HG02623 (cell line): ENCODE data around the gene BUD23.
A peak's percentile ranks its signal among the peaks of the same experiment; 100 is the strongest.
"Not testable (repeated sequence)": the region's sequence is repeated elsewhere in the genome, so short reads cannot be mapped to it uniquely, and the experiment has no call there.

ENCODE experiments used
- ATAC-seq: cut with Tn5 transposase; IDR thresholded peaks from one replicate; pipeline ENCODE4 v1.9.1; 2021; ENCODE audit warnings: moderate library complexity; ENCODE audit not compliant: unreplicated experiment

BUD23 gene

DNA sequence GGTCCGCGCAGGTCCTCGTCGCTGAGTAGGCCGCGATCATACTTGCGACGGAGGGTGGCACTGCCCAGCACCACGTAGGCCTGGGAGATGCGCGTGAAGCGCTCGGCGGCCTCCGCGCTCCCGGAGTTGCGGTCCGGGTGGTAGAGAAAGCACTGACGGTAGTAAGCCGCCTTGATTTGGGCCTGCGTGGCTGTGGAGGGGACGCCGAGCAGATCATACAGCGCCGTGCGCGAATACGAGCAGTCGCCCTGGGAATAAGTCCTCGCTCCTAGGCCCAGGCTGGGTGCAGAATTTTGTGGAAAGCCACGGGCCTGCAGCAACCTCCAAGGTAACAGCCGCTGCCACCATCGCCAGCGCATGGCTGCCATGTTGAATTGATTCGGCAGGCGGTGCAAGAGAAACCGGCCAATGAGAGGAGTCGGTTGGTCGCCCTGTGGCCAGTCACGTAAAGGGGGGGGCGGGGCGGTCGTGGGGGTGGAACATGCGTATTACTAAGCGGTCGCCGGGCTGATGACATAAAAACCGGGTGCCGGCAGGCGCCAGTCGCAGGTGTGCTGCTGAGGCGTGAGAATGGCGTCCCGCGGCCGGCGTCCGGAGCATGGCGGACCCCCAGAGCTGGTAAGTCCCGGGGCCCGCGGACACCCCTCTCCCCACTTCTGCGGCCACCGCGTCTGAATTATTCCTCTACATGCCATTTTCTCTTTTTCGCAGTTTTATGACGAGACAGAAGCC, at the start of gene BUD23, which contains the start of gene DNAJC30:
TSS of gene BUD23 (plus strand) at position 542 of the 732 bp plus-strand sequence. CDS start at position 571, 29 bp downstream.
TSS of gene DNAJC30 (minus strand) at position 398 of the 732 bp plus-strand sequence. CDS start at position 368, 30 bp downstream.
- peak; percentile 93 for ATAC-seq

GRCh38 chr7:73633844-73634243, 49.6 kb upstream of the BUD23 start:
- ATAC-seq: no peak

GRCh38 chr7:73635428-73636200, 47.8 kb upstream of the BUD23 start:
- ATAC-seq: no peak

DNA sequence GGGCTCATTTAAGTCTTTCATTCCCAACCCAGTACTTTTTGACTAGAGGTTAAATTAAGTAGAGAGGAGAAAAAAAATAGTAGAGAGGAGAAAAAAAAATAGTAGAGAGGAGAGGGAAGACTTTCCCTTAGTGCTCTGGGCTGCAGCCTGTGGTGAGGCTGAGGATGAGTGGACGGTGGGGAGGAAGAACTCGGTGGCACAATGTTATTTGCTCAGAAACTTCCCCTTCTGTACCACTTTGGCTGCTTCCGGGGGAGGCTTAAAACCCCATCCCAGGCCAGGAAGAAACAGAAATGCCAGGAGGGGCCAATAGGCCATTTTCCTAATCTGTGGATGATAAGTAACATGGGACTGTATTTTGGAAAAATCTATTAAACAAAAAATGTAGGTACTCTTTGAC, 44.5 kb upstream of the BUD23 start:
- ATAC-seq: no peak

DNA sequence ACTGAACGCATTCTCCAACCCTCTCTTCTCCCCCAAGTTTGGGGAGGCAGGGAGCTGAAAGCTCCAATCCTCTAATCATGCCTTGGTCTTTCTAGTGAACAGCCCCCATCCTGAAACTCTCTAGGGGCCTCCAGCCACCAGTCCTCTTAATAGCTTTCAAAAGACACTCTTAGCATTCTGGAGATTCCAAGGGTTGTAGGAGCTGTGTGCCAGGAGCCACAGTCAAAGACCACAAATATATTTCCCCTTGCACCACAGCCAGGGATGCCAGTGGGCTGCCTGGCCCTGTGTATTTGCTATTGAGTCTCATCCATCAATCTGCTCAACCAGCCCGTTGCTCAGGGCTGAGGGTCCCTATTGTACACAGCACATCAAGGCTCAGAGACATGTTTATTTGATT, 40.6 kb upstream of the BUD23 start:
- no peak for ATAC-seq

- ATAC-seq: no peak
Measured at GRCh38 chr7:73644688-73645286, 38.6 kb upstream of the BUD23 start.

- ATAC-seq: no peak
Measured at GRCh38 chr7:73645643-73646174, 37.7 kb upstream of the BUD23 start.

- no peak for ATAC-seq
Measured at GRCh38 chr7:73646785-73647724, 36.3 kb upstream of the BUD23 start.

DNA sequence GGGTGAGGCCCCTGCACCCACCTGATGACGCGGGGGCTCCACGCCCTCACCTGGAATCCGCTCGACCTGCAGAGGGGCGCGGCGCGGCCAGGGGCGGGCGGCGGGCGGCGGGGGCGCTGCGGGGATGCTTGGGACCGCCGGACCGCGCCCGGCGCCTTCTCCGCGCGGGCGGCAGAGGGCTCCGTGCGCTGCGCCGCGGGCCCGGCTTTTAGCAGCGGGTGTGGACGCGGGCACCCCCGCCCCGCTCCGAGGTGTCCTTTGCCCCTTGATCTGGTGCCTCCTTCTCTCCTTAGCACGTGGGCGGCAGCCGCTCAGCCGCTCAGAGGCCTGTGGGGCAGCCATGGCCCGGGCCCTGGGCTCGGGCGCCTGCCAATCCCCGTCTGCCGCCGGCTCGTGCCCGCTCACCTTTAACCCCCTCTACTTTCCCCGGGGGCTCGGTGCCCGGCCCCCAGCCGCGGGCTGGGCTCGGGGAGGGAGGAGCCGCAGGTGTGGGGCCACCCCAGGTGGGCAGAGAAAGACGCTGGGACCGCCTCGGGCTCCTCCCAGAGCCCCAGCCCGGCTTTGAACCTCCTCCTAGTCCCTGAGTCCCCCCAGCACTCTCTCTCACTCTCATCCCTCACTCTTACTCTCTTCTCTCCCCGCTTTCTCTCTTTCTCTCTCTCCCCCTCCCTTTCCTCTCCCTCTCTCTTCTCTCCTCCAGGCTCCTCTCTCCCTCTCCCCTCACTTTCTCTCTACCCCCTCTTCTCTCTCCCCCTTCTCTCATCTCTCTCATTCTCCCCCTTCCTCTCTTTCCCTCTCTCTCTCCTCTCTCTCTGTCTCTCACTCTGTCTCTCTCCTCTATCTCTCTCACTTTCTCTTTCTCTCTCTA, 35.4 kb upstream of the BUD23 start:
- ATAC-seq: no peak

- ATAC-seq: no peak
Measured at GRCh38 chr7:73648593-73649332, 34.6 kb upstream of the BUD23 start.

- ATAC-seq: no peak
Measured at GRCh38 chr7:73649576-73649975, 33.8 kb upstream of the BUD23 start.

DNA sequence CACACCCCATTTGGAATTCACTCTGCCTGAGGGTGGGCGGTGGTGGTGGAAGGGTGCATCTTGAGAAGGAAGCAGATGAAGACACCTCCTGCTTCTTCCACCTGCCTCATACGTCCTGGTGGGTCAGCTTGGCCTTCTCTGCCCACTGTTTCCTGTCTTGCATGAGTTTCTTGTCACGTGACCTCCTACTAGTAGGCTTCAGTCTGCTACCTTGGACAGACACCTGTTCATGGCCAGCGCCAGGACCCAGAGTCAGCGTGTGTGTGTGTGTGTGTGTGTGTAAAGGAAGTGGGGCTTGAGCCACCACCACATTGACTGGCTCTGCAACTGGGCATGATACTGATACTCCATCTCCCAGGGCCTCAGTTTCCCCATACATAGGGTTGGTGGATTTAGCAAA, 32.9 kb upstream of the BUD23 start:
- ATAC-seq: no peak

DNA sequence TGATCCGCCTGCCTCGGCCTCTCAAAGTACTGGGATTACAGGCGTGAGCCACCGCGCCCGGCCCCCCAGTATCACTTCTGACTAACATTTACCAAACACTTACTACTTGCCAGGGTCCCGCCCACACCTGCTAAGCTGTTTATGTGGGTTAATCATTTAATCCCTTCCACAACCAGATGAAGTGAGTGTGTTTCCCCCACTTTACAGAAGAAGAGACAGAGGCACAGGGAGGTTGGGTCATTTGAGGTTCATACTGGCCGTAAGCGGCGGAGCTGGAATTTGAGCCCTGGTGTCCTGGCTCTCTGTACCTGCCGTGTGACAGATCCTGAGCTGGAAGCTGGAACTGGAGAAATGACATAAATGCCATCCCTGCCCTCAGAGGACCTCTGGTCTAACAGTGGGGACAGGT, 30.9 kb upstream of the BUD23 start:
- ATAC-seq: no peak

DNA sequence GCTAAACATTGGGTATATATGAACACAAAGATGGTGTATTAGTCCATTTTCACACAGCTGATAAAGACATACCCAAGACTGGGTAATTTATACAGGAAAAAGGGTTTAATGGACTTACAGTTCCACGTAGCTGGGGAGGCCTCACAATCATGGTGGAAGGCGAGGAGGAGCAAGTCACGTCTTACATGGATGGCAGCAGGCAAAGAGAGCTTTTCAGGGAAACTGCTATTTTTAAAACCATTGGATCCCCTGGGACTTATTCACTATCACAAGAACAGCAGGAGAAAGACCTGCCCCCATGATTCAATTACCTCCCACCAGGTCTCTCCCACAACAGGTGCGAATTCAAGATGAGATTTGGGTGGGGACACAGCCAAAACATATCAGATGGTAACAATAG, 28.1 kb upstream of the BUD23 start:
- ATAC-seq: not testable (repeated sequence)

GRCh38 chr7:73659983-73660382, 23.4 kb upstream of the BUD23 start:
- ATAC-seq: no peak

- ATAC-seq: not testable (repeated sequence)
Measured at GRCh38 chr7:73660594-73660993, 22.8 kb upstream of the BUD23 start.

DNA sequence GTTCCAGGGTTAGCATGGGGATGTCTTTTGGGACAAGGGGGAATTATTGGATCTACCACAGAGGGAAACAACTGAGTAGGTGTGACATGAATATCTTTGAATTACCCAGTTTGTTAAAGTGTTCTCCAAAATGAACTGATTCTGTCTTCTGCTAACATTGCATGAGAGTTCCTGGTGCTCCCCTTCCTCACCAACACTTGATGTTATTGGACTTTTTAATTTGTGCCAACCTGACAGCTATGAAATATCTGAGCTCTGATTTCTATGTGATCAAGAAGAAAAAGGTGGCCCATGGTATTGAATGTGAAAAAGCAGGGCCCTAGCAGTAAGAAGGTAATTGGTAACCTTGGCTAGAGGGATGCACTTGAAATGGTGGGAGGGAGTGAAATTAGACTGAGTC, 20.4 kb upstream of the BUD23 start:
- no peak for ATAC-seq

DNA sequence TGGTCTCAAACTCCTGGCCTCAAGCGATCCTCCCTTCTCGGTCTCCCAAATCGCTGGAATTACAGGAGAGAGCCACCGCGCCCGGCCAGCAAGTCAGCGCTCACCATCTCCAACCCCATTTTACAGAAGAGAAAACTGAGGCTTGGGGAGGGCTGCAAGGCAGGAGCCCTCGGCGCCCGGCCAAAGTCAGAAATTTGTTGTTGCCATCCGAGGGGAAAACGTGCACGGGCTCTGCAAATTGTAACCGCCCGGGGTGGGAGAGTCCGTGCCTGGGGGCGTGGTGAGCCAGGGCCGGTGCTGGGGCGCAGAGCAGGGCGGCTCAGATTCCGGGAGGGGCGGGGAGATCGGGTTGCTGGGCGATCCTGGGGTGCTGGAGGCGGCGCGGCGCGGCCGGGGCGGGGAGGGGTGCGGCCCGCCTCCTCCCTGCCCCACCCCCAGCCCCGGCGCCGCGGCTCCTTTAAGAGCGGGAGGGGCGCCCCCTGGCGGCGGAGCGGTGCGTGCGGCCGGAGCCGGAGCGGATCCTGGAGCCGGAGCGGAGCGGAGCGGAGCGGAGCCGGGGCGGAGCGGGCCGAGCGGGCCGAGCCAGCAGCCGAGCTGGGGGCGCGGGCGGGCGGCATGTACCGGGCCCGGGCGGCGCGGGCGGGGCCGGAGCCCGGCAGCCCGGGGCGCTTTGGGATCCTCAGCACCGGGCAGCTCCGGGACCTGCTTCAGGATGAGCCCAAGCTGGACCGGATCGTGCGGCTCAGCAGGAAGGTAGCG, 15.9 kb upstream of the BUD23 start, which contains the start of gene VPS37D:
TSS of gene VPS37D (plus strand) at position 488 of the 759 bp plus-strand sequence. CDS start at position 616, 128 bp downstream.
- peak; percentile 86 for ATAC-seq
